Smooth muscle cell (in vitro differentiated cells): ENCODE data around the gene PLXDC2. TPM values are rescaled to one million over a fixed set of nuclear protein-coding genes. Genes with fewer than 3 reads are reported as not detected.

Source experiments
- DNase-seq: peaks from one replicate; lab custom pipeline; 2025; ENCODE audit not compliant: unreplicated experiment; lab: John Stamatoyannopoulos, UW
- H2AFZ ChIP-seq: fragments of 200-600 bp; sonication (generic); 2 replicates; pipeline ENCODE4 v1.6.0; 2016; ENCODE audit warnings: antibody characterized with exemption, low read depth, mild to moderate bottlenecking
- H3F3A ChIP-seq: fragments of 200-600 bp; sonication (generic); 2 replicates; pipeline ENCODE4 v1.6.0; 2017; ENCODE audit warnings: antibody characterized with exemption, low read depth
- H3K27ac ChIP-seq: fragments of 200-600 bp; sonication (generic); 2 replicates; pipeline ENCODE4 v1.5.1; 2016; ENCODE audit warnings: low read depth, mild to moderate bottlenecking
- H3K27me3 ChIP-seq: fragments of 200-600 bp; sonication (generic); 2 replicates; pipeline ENCODE4 v1.6.1; 2016; ENCODE audit warnings: low read depth, mild to moderate bottlenecking
- H3K36me3 ChIP-seq: fragments of 200-600 bp; sonication (generic); 2 replicates; pipeline ENCODE4 v1.5.1; 2016; ENCODE audit warnings: low read depth
- H3K4me1 ChIP-seq: fragments of 200-600 bp; sonication (generic); 2 replicates; pipeline ENCODE4 v1.5.1; 2016; ENCODE audit warnings: low read depth
- H3K4me2 ChIP-seq: fragments of 200-600 bp; sonication (generic); 2 replicates; pipeline ENCODE4 v1.6.0; 2016; ENCODE audit warnings: mild to moderate bottlenecking
- H3K4me3 ChIP-seq: fragments of 200-600 bp; sonication (generic); 2 replicates; pipeline ENCODE4 v1.5.1; 2016; ENCODE audit warnings: mild to moderate bottlenecking
- H3K79me2 ChIP-seq: fragments of 200-600 bp; sonication (generic); 2 replicates; pipeline ENCODE4 v1.6.0; 2016; ENCODE audit warnings: low read depth, mild to moderate bottlenecking
- H3K9ac ChIP-seq: fragments of 200-600 bp; sonication (generic); 2 replicates; pipeline ENCODE4 v1.6.0; 2016; ENCODE audit warnings: low read depth
- H3K9me3 ChIP-seq: fragments of 200-600 bp; sonication (generic); replicated peaks from 2 replicates; pipeline ENCODE4 v1.5.1; 2016; ENCODE audit warnings: low read depth
- H4K20me1 ChIP-seq: fragments of 200-600 bp; sonication (generic); 2 replicates; pipeline ENCODE4 v1.6.0; 2016; ENCODE audit warnings: low read depth
- WGBS: methylation state at CpG from one replicate; pipeline ENCODE4 v1.1.7; 2016; ENCODE audit warnings: low lambda C conversion rate; 5-methylcytosine and 5-hydroxymethylcytosine counted together
- polyA plus RNA-seq: library from polyadenylated mRNA; unstranded; fragments of >200 nt; fragmentation: Nextera tagmentation; extraction: Ambion mirVana; gene quantifications from 2 replicates; pipeline ENCODE4 v1.2.1, GENCODE V29; 2016
- total RNA-seq: library from RNA; depleted of rRNA; stranded (reverse); fragments of >200 nt; gene quantifications from 2 replicates; pipeline ENCODE4 v1.2.3, GENCODE V29; 2014
- TF ChIP-seq, protein P1 (sequence below): fragments of 200-600 bp; sonication (generic); IDR thresholded peaks from 2 replicates; pipeline ENCODE4 v1.5.1; 2017; ENCODE audit warnings: borderline replicate concordance, mild to moderate bottlenecking, antibody characterized with exemption; ENCODE audit not compliant: insufficient read depth, poor library complexity, severe bottlenecking

Gene PLXDC2
- total and polyA plus RNA-seq, 2 experiments from 2014 or later: 7.3 to 24.9 TPM

DNA sequence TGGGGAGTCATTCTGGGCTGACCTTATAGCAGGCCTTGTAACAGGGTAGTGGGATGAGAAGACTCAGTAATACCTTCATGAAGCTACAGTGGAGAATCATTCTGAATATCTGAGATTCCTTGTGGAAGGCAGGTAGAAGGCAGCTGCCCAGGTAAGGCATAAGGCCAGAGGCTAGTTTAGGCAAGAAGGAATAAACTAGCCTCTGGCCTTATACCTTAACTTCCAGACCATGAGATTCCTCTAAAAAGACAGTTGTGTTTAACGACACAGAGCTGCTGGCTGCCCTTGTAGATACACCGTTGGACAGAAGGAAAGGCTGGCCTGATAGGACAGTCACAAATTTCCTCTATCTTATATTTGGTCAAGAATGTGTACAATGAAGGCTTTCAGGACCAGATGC, 268.2 kb downstream of the PLXDC2 start:
- TF ChIP-seq, protein P1, sequence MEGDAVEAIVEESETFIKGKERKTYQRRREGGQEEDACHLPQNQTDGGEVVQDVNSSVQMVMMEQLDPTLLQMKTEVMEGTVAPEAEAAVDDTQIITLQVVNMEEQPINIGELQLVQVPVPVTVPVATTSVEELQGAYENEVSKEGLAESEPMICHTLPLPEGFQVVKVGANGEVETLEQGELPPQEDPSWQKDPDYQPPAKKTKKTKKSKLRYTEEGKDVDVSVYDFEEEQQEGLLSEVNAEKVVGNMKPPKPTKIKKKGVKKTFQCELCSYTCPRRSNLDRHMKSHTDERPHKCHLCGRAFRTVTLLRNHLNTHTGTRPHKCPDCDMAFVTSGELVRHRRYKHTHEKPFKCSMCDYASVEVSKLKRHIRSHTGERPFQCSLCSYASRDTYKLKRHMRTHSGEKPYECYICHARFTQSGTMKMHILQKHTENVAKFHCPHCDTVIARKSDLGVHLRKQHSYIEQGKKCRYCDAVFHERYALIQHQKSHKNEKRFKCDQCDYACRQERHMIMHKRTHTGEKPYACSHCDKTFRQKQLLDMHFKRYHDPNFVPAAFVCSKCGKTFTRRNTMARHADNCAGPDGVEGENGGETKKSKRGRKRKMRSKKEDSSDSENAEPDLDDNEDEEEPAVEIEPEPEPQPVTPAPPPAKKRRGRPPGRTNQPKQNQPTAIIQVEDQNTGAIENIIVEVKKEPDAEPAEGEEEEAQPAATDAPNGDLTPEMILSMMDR: no peak
- H3K9me3 ChIP-seq: no peaks in the 10 kb centered on the region
- no peaks in the 10 kb centered on the region for H3K4me1 ChIP-seq

DNA sequence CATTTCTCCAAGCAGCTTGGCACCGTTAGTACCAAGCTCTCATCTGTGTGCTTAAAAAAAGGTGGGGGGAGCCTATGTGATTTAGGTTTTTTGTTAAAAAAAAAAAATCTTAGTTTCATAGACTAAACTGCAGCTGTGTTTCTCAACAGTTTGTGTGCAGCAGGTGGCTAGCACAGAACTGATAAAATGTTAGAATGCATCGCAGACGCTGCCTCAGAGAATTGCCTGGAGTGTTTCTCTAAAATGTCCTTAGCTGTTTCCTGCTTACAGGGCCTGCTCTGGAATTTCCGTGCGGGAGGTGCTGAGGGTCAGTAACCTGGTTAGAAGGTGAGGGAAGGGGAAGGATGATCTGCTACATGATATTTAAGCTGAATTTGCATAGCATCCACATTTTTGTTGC, 268.9 kb downstream of the PLXDC2 start:
- no peak overlapping the region for H3K27ac ChIP-seq
- H3K4me3 ChIP-seq: no peak overlapping the region
- no peaks in the 10 kb centered on the region for H3K9me3 ChIP-seq
- no peaks in the 10 kb centered on the region for H3K36me3 ChIP-seq
- WGBS: 70% methylated on average over 5 of the region's 5 CpGs
- H4K20me1 ChIP-seq: no peaks in the 10 kb centered on the region
- TF ChIP-seq, protein P1: no peak
- H3K4me1 ChIP-seq: no peaks in the 10 kb centered on the region
- H3K27me3 ChIP-seq: no peaks in the 10 kb centered on the region
- H2AFZ ChIP-seq: no peak overlapping the region
- no peaks in the 10 kb centered on the region for H3K79me2 ChIP-seq
- no peak overlapping the region for H3K9ac ChIP-seq
- no peak overlapping the region for H3K4me2 ChIP-seq
- no peak for DNase-seq
- no peaks in the 10 kb centered on the region for H3F3A ChIP-seq

More for the DNA sequence above, 268.2 kb downstream of the PLXDC2 start:
- H3K27ac ChIP-seq: no peak overlapping the region
- no peaks in the 10 kb centered on the region for H3K79me2 ChIP-seq
- no peak overlapping the region for H3K4me2 ChIP-seq
- H2AFZ ChIP-seq: no peak overlapping the region
- DNase-seq: no peak
- no peaks in the 10 kb centered on the region for H3K36me3 ChIP-seq
- H3K27me3 ChIP-seq: no peaks in the 10 kb centered on the region
- 84% methylated on average over 2 of the region's 2 CpGs for WGBS
- H3F3A ChIP-seq: no peaks in the 10 kb centered on the region
- no peak overlapping the region for H3K4me3 ChIP-seq
- H4K20me1 ChIP-seq: no peaks in the 10 kb centered on the region
- H3K9ac ChIP-seq: no peak overlapping the region

DNA sequence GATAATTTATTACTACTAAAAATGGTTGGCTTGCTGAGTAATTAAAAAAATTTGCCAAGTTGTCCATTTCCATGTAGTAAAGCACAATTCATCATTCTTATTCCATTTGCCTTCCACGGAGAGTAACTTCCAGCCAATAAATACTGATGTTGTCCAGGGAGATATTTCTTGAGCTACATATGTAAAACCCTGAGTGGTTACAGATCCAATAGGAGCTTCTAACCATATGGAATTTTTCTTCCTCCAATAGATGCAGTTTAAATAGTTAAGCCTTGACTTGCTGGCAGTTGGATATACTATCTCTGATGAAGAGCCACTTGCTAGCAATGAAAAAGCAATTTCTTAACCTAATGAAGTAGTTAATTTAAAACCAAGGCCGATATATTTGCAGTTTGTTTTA, 271.1 kb downstream of the PLXDC2 start:
- Histone ChIP-seq H3K9me3 (no peaks in the 10 kb centered on the region), H4K20me1 (no peaks in the 10 kb centered on the region), H3K27me3 (no peaks in the 10 kb centered on the region), H3K36me3 (no peaks in the 10 kb centered on the region), H3K4me2 (no peak overlapping the region), H3K4me1 (no peaks in the 10 kb centered on the region), H2AFZ (no peak overlapping the region), H3F3A (no peaks in the 10 kb centered on the region), H3K27ac (no peak overlapping the region), H3K9ac (no peak overlapping the region), H3K79me2 (no peaks in the 10 kb centered on the region), H3K4me3 (no peak overlapping the region)
- DNase-seq: no peak
- TF ChIP-seq, protein P1: no peak
- 92% methylated on average over 2 of the region's 2 CpGs for WGBS

DNA sequence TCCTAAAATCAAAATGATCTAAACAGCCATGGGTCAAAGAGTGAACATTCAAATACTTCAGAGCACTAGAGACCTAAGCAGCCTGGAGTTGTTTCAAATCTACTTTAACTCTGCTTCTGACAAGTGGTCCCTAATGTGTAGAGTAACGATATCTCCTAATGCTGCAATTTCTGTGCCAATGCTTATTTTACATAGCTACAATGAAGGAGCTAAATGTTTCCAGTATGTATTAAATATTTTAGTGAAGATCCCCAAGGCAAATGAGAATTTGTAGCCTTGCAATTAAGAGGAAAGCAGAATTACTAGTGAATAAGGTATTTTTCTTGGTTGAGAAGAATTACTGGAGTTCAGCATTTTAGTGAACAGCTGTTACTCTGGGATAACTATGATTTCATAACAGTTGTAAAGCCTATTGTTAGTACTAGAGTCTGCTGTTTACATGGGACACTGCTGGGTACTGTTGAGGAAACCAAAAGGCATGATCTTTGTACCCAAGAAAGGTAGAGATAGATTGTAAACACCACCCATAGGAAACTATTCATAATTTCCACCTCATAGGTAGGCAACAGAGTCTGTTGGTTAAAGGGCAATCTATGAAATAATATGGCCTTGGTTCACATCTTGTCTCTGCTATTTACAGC, 271.9 kb downstream of the PLXDC2 start:
- H2AFZ ChIP-seq: no peak overlapping the region
- no peaks in the 10 kb centered on the region for H4K20me1 ChIP-seq
- H3K4me2 ChIP-seq: no peak overlapping the region
- H3K27ac ChIP-seq: no peak overlapping the region
- TF ChIP-seq, protein P1: no peak
- no peak overlapping the region for H3K4me3 ChIP-seq
- no peak for DNase-seq
- no peak overlapping the region for H3K9ac ChIP-seq
- no peaks in the 10 kb centered on the region for H3K79me2 ChIP-seq
- H3K36me3 ChIP-seq: no peaks in the 10 kb centered on the region
- no peaks in the 10 kb centered on the region for H3F3A ChIP-seq
- H3K4me1 ChIP-seq: no peaks in the 10 kb centered on the region
- 93% methylated on average over 1 of the region's 1 CpG for WGBS
- no peaks in the 10 kb centered on the region for H3K27me3 ChIP-seq
- H3K9me3 ChIP-seq: no peaks in the 10 kb centered on the region
